ENCODE measurements around the gene GAD2.
A peak's percentile ranks its signal among the peaks of the same experiment; 100 is the strongest.
"Not testable (repeated sequence)": the region's sequence is repeated elsewhere in the genome, so short reads cannot be mapped to it uniquely, and the experiment has no call there.

Gene GAD2

DNA sequence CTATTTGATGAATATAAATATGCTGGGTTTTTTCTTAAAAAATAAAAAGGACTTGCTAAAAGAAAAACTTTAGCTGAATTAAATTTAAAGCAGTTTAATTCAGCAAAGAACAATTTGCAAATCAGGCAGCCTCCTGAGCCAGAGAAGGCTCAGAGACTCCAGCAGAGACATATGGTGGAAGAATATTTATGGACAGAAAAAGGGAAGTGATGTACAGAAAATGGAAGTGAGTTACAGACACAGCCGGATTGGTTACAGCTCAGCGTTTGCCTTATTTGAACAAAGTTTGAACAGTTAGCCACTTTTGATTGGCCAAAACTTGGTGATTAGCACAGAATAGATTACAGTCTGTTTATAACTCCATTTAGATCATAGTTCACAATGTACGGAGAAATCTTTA, 110.3 kb downstream of the GAD2 start:
- no peak for DNase-seq

DNA sequence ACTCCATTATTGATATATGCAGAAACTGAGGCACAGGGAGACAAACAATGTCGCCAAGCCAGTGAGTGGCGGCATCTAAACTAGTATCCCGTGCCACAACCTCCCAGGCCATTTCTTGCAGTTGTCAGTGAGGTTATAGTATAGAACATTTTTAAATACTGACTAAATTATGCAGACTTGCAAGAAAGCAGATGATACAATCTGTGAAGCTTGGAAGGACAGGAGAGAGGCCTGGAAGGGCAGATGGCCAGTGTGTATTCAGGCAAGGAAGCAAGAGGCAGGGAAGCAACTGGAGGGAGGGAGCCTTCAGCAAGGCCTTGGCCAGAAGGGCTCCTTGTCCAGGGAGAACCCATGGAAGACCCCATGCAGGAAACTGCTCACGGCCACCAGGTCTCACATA, 111.2 kb downstream of the GAD2 start:
- no peak for DNase-seq

DNA sequence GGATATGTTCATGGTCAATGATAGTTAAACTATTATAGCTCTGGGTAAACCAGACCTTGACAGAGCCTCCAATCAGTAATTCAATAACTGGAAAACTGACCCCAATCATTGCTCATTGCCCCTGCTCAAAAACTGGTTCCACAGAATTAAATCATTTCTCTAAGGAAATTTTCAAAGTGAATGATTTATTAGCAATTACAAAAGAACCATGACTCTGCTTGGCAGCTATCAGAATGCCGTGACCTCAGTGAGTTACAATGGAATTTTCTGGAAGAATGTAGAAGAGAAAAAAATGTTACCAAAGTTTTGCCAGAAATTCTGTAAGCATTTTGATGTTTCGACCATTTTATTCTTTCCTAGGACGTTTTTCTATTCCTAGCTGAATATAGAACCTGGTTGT, 114.8 kb downstream of the GAD2 start:
- no peak for DNase-seq

DNA sequence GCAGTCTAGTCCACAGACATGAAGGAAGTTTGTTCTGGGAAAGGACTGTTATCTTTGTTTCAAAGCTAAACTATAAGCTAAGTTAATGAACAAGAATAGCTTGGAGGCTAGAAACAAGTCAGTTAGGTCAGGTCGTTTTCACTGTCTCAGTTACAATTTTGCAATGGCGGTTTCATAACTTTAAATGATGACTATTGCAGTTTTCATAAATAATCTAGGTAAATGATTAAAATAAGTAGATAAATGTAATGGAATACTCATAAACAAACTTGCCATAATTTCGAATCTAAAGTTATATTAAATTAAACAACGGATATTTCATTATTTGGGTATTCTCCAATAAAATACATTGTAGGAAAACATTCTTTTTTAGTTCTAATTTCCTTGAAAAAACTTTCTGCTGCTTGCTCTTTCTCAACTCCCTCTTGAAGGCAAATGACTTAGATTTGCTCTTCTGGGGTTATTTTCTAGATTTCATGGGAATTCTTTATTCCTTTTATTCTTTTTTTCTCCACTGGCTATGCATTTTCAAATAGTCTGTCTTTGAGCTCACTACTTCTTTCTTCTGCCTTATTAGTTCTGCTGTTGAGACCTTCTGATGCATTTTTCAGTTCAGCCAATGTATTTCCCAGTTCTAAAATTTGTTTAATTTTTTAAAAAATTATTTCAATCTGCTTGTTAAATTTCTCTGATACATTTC, 117.8 kb downstream of the GAD2 start:
- DNase-seq, result no peak

DNA sequence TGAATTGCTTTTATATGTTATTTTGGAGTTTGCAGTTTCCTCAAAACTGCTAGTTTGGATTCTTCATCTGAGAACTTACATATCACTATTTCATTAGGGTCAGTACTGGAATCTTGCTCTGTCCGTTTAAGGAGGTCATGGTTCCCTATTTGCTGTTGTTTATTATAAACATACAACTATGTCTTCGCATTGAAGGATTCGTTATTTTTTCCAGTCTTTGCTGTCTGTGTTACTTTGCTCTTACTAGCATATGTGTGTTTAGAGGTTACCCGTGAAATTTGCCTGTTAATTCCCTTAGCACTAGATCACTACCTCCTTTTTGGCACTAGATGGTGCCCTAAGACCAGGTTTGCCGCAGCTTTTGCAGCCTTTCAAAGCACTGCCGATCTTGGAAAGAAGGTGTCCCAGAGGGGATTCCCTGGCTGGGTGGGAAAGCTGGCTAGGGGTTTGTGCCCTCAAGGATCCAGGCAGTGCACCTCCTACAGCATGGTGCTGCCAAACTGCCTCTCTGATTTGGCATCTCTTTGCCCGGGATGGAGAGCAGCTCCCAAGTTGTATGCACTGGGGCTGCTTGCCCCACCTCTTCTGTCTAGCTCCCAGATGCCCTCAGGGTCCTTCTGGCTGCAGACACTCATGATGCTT, 118.5 kb downstream of the GAD2 start:
- peak; percentile 60 for DNase-seq

DNA sequence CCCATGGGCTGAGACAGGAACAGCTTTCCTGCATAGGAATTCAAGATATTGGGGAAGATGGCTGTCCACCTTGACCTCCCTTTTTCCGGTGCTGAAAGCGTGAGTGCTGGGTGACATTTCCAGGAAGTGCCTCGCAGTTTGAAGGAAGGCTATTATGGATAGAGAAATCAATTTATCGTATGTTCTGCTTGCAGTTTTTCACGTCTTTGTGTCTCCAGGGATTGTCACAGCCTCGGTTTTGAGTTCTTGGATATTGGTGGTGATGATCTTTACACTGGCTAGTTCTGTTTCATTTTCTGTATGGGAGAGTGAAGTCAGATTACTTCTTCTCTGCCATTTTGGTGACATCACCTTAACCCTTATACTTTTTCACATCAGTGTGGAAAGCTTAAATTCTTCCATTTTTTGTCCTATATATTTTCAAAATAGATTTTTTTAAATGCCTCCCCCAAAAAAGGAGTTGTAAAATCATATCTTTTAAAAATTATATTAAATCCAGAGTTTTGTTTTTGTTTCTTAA, 119.1 kb downstream of the GAD2 start:
- DNase-seq, result no peak

DNA sequence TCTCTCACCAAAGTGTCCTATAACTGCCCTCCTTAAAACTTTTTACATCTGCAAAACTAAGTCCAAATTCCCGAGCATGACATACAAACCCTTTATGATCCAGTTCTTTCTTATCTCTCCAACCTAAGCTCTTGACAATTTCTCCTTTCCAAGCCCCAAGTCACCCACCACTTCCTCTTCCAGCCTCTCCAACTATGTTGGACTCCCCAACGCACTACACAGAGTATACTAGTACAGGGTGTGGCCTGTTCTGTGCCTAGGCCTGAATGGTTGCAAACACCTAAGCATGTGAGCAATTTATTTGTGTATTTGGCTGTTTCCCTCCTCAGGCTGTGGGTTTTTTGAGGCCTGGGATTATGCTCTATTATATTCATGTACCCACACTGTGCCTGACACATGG, 120.4 kb downstream of the GAD2 start:
- DNase-seq, result no peak

DNA sequence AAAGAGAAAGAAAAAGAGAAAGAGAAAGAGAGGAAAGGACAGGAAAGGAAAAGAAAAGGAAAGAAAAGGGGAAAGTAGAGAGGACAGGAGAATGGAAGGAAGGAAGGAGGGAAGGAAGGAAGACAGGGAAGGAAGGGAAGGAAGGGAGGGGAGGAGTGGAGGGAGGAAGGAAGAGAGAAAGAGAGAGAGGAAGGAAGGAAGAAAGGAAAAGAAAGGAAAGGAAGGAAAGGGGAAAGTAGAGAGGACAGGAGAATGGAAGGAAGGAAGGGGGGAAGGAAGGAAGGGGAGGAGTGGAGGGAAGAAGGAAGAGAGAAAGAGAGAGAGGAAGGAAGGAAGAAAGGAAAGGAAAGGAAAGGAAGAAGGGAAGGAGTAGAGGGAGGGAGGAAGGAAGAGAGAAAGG, 125.1 kb downstream of the GAD2 start:
- DNase-seq, result no peak

DNA sequence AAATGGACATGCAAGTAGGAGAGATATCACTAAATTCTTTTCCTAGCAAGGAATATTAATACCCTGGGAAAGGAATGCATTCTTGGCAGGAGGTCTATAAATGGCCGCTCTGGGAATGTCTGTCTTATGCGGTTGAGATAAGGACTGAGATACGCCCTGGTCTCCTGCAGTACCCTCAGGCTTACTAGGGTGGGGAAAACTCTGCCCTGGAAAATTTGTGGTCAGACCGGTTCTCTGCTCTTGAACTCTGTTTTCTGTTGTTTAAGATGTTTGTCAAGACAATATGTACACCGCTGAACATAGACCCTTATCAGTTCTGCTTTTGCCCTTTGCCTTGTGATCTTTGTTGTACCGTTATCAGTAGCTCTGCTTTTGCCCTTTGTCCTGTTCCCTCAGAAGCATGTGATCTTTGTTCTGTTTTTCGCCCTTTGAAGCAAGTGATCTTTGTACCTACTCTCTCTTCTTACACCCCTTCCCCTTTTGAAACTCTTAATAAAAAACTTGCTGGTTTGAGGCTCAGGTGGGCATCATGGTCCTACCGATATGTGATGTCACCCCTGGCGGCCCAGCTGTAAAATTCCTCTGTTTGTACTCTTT, 132.3 kb downstream of the GAD2 start:
- DNase-seq, result not testable (repeated sequence)
